ENCODE measurements around the gene FAM181A.

FAM181A gene

GRCh38 chr14:93903342-93904184, 23.6 kb upstream of the FAM181A start:
- no peak for DNase-seq (ENCODE audit: low read depth, low spot score)

- no peak for DNase-seq (ENCODE audit: low read depth, low spot score)
These were observed 21.5 kb upstream of the FAM181A start for GRCh38 chr14:93905623-93906022.

GRCh38 chr14:93906341-93907329, 20.5 kb upstream of the FAM181A start:
- peak; percentile 25 for DNase-seq (ENCODE audit: low read depth, low spot score)

- DNase-seq (ENCODE audit: low read depth, low spot score): no peak
These were observed 17.6 kb upstream of the FAM181A start for GRCh38 chr14:93909429-93910128.

- no peak for DNase-seq (ENCODE audit: low read depth, low spot score)
These were observed 15.0 kb upstream of the FAM181A start for GRCh38 chr14:93911975-93912615.

- no peak for DNase-seq (ENCODE audit: low read depth, low spot score)
These were observed 14.4 kb upstream of the FAM181A start for GRCh38 chr14:93912782-93913181.

- DNase-seq (ENCODE audit: low read depth, low spot score): no peak
These were observed 12.9 kb upstream of the FAM181A start for GRCh38 chr14:93914278-93914677.

GRCh38 chr14:93915070-93915705, 12.0 kb upstream of the FAM181A start:
- no peak for DNase-seq (ENCODE audit: low read depth, low spot score)

- DNase-seq (ENCODE audit: low read depth, low spot score): no peak
These were observed 11.3 kb upstream of the FAM181A start for GRCh38 chr14:93915800-93916199.

GRCh38 chr14:93916498-93916897, 10.6 kb upstream of the FAM181A start:
- DNase-seq (ENCODE audit: low read depth, low spot score): no peak

- DNase-seq (ENCODE audit: low read depth, low spot score): no peak
These were observed 10.0 kb upstream of the FAM181A start for GRCh38 chr14:93917141-93917540.

- DNase-seq (ENCODE audit: low read depth, low spot score): no peak
These were observed 5.9 kb upstream of the FAM181A start for GRCh38 chr14:93921001-93921806.

GRCh38 chr14:93923626-93924025, 3.5 kb upstream of the FAM181A start:
- no peak for DNase-seq (ENCODE audit: low read depth, low spot score)

- DNase-seq (ENCODE audit: low read depth, low spot score): no peak
These were observed 2.4 kb upstream of the FAM181A start for GRCh38 chr14:93924592-93925355.

- no peak for DNase-seq (ENCODE audit: low read depth, low spot score)
These were observed 1.7 kb upstream of the FAM181A start for GRCh38 chr14:93925374-93925895.

- DNase-seq (ENCODE audit: low read depth, low spot score): no peak
These were observed 785 bp upstream of the FAM181A start for GRCh38 chr14:93926245-93926872.

- no peak for DNase-seq (ENCODE audit: low read depth, low spot score)
These were observed 629 bp downstream of the FAM181A start for GRCh38 chr14:93927800-93928145.

- DNase-seq (ENCODE audit: low read depth, low spot score): no peak
These were observed 1.3 kb downstream of the FAM181A start for GRCh38 chr14:93928184-93929047.

Data from activated CD4-positive, CD25-positive, alpha-beta regulatory T cell treated with anti-CD3 and anti-CD28 coated beads, Interleukin-2, amount 50 U/mL, for 16 hours (primary cell).